Activated CD8-positive, alpha-beta memory T cell treated with anti-CD3 and anti-CD28 coated beads, Interleukin-2, amount 10 ng/mL, durations not matched to agents 7 days and 5 days (primary cell): ENCODE results near the gene ASB13. TPM values are rescaled to one million over a fixed set of nuclear protein-coding genes. Genes with fewer than 3 reads are reported as not detected.
"Not testable (repeated sequence)": the region's sequence is repeated elsewhere in the genome, so short reads cannot be mapped to it uniquely, and the experiment has no call there.

ENCODE experiments used
- ATAC-seq: fragments of 150-1000 bp; cut with Tn5 transposase; one replicate; pipeline ENCODE4 v1.10.0; 2021; ENCODE audit warnings: moderate library complexity
- CTCF ChIA-PET: fragments of 350-600 bp; sonication (Branson Sonifier 250); formaldehyde crosslinking; loops from one replicate; lab custom pipeline; 2021; ENCODE audit warnings: antibody characterized with exemption; lab: Charles Lee
- DNase-seq: peaks from one replicate; pipeline ENCODE4 v3.0.0-alpha.2; 2020
- H3K27ac Mint-ChIP-seq: one replicate; pipeline ENCODE4 v1.8.0; 2021; ENCODE audit warnings: mild to moderate bottlenecking, mixed read lengths
- H3K27me3 Mint-ChIP-seq: one replicate; pipeline ENCODE4 v1.8.0; 2021; ENCODE audit warnings: mixed read lengths
- H3K36me3 Mint-ChIP-seq: one replicate; pipeline ENCODE4 v1.8.0; 2021; ENCODE audit warnings: mild to moderate bottlenecking, mixed read lengths
- H3K4me1 Mint-ChIP-seq: one replicate; pipeline ENCODE4 v1.8.0; 2021; ENCODE audit warnings: mixed read lengths
- H3K4me3 Mint-ChIP-seq: one replicate; pipeline ENCODE4 v1.8.0; 2021; ENCODE audit warnings: mild to moderate bottlenecking, moderate library complexity, mixed read lengths
- H3K9me3 Mint-ChIP-seq: one replicate; pipeline ENCODE4 v1.8.0; 2022; ENCODE audit warnings: low read depth, mixed read lengths
- total RNA-seq, 2 experiments: library from RNA; stranded (reverse); gene quantifications; one replicate each; pipeline ENCODE4 v1.2.3, GENCODE V29; 2021

Gene ASB13
- total RNA-seq, 2 experiments from 2014 or later = 4.4 to 8.0 TPM

DNA sequence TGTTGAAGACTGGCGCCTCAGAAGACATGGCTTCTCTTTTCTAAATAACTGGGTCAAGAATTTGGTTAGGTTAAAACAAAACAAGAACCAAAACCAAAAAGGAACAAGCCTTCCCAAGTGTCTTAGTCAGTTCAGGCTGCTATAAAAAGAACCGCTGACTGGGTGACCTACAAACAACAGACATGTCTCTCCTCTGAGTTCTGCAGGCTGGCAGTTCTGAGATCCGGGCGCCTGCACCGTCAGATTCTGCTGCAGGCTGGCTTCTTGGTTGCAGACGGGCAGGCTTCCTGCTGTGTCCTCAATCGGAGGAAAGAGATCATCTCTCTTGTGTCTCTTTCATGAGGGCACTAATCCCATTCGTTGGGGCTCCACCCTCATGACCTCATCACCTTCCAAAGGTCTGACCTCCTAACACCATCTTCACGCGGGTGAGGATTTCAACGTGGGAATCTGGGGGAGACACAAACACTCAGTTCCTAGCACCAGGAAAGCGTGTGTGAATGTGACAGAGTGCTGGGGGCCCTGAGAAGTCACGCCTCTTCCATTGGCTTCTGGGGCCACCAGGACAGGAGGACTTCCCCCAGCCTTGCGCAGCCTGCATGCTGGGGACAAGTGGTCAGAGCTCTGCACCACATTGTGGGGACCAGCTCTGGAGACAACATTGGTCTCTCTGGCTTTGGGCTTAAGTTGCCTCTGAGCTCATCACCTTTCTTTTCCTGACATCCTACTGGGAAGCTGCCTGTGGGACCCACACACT, 63.1 kb downstream of the ASB13 start:
- Mint-ChIP-seq H3K27ac (no peak overlapping the region), H3K4me3 (no peak overlapping the region), H3K36me3 (no peaks in the 10 kb centered on the region), H3K9me3 (no peaks in the 10 kb centered on the region), H3K27me3 (peaks cover 11% of the 10 kb centered on the region), H3K4me1 (no peaks in the 10 kb centered on the region)
- ATAC-seq (no peak), DNase-seq (no peak)
- CTCF ChIA-PET = interaction anchor here (0.5 to 1.7 kb wide), 2 partner anchors 20 to 223 kb away, joined by 3 to 4 read pairs; no protein-coding TSS in a partner anchor

DNA sequence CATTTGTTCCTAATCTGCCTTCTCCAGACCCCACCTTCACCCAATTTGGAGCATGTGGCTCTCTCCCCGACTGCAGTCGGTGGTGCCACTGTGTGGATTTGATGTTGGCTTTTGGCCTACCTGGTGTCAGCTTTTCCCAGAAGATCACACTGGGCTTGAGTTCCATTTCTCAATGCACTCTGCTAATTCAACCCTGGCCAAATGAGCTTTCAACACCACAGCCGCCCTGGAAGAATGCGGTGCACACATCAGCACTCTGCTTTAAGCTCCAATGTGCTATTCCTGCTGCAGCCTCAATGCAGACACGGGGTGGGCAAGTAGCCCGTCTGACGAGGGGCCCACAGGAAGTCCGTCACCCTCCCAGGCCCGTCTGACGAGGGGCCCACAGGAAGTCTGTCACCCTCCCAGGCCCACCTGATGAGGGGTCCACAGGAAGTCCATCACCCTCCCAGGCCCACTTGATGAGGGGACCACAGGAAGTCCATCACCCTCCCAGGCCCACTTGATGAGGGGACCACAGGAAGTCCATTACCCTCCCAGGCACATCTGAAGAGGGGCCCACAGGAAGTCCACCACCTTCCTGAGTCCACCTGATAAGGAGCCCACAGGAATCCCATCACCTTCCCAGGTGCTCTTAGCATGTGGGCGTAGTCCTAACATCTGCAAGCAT, 64.4 kb downstream of the ASB13 start:
- CTCF ChIA-PET = interaction anchor here (1.1 kb wide), 1 partner anchor 21 kb away, joined by 3 read pairs; no protein-coding TSS in a partner anchor
- no peaks in the 10 kb centered on the region for H3K9me3 Mint-ChIP-seq
- no peaks in the 10 kb centered on the region for H3K36me3 Mint-ChIP-seq
- no peak for DNase-seq
- peaks cover under 1% of the 10 kb centered on the region for H3K27me3 Mint-ChIP-seq
- H3K4me1 Mint-ChIP-seq = no peaks in the 10 kb centered on the region
- H3K27ac Mint-ChIP-seq = no peak overlapping the region
- no peak overlapping the region for H3K4me3 Mint-ChIP-seq
- no peak for ATAC-seq

DNA sequence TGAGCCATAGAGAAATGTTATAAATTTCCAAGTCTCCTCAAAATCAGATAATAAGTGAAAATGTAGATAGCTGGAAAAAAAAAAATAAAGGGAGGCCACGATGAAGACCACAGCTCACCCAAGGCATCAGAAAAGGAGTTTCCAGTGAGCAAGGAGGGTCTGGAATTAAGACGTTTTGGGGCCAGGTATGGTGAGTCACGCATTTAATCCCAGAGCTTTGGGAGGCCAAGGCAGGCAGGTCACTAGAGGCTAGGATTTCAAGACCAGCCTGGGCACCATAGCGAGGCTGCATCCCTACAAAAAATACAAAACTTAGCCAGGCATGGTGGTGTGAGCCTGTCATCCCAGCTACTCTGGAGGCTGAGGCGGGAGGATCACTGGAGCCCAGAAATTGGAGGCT, 65.5 kb downstream of the ASB13 start:
- H3K4me1 Mint-ChIP-seq = peaks cover 4% of the 10 kb centered on the region
- no peak overlapping the region for H3K4me3 Mint-ChIP-seq
- no peaks in the 10 kb centered on the region for H3K36me3 Mint-ChIP-seq
- no peak for DNase-seq
- CTCF ChIA-PET = interaction anchor here (1.1 kb wide), 1 partner anchor 22 kb away, joined by 3 read pairs; no protein-coding TSS in a partner anchor
- H3K9me3 Mint-ChIP-seq = no peaks in the 10 kb centered on the region
- ATAC-seq = no peak
- no peak overlapping the region for H3K27ac Mint-ChIP-seq
- H3K27me3 Mint-ChIP-seq = peaks cover 3% of the 10 kb centered on the region

DNA sequence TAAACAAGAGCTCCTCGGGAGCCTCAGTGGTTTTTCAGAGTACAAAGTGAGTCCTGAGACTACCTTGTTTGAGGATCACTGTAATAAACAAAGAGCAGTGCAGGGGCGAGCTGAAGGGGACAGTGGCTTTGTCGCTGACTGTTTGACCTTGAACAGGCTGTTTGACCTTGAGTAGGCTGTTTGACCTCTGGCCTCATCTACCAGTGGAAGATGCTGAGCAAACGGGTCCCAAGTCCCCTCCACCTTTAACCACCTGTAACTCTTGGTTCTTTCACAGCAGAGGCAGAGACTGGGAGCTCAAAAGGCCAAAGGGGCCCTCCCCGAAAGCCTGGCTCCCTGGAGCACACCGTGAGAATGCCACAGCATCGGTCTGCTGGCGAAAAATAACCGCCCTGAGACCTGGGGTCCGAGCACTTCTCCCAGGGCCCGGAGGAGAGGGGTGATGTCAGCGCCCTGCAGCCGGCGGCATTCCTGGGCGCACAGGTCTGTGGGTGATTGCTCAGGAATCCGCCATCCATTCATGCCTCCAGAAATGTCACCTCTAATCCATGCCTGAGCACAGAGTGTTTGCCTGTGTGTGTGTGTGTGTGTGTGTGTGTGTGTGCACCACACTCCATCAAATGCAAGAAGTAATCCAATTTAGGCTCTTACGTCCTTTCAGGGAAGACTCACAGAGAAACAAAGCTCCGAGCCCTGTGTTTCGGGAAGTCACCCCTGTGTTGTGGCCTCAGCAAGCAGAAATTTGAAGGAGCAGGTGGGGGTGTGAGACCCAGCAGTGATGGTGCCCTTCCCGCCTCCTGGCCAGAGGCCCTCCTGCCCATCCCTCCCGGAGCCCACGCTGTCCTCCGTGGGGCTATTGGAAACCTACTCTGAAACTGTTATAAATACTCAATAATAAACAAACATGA, 66.5 kb downstream of the ASB13 start:
- H3K4me3 Mint-ChIP-seq = no peak overlapping the region
- no peaks in the 10 kb centered on the region for H3K36me3 Mint-ChIP-seq
- H3K4me1 Mint-ChIP-seq = peaks cover 5% of the 10 kb centered on the region
- H3K27ac Mint-ChIP-seq = no peak overlapping the region
- no peaks in the 10 kb centered on the region for H3K9me3 Mint-ChIP-seq
- DNase-seq = no peak
- CTCF ChIA-PET = interaction anchor here (1.3 kb wide), 1 partner anchor 23 kb away, joined by 4 read pairs; no protein-coding TSS in a partner anchor
- no peak for ATAC-seq
- peaks cover 13% of the 10 kb centered on the region for H3K27me3 Mint-ChIP-seq

DNA sequence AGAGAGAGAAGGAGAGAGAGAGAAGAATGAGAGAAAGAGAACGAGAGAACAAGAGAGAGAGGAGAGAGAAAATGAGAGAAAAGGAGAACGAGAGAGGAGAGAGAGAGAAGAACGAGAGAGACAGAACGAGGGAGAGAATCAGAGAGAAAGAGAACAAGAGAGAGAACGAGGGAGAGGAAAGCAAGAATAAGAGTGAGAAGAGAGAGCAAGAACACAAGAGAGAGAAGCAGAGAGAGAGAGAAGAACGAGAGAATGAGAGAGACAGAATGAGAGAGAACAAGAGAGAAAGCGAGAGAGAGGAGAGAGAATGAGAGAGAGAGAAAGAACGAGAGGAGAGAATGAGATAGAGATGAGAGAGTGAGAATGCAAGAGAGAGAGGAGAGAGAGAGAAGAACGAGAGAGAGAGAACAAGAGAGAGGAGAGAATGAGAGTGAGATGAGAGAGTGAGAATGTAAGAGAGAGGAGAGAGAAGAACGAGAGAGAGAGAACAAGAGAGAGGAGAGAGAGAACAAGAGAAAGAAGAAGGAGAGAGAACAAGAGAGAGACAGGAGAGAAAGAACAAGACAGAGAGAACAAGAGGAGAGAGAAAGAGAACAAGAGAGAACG, 68.2 kb downstream of the ASB13 start:
- no peaks in the 10 kb centered on the region for H3K9me3 Mint-ChIP-seq
- no peak overlapping the region for H3K27ac Mint-ChIP-seq
- H3K4me1 Mint-ChIP-seq = peaks cover 5% of the 10 kb centered on the region
- H3K36me3 Mint-ChIP-seq = no peaks in the 10 kb centered on the region
- peaks cover 17% of the 10 kb centered on the region for H3K27me3 Mint-ChIP-seq
- H3K4me3 Mint-ChIP-seq = no peak overlapping the region
- ATAC-seq = no peak
- CTCF ChIA-PET = no interaction called here
- no peak for DNase-seq

DNA sequence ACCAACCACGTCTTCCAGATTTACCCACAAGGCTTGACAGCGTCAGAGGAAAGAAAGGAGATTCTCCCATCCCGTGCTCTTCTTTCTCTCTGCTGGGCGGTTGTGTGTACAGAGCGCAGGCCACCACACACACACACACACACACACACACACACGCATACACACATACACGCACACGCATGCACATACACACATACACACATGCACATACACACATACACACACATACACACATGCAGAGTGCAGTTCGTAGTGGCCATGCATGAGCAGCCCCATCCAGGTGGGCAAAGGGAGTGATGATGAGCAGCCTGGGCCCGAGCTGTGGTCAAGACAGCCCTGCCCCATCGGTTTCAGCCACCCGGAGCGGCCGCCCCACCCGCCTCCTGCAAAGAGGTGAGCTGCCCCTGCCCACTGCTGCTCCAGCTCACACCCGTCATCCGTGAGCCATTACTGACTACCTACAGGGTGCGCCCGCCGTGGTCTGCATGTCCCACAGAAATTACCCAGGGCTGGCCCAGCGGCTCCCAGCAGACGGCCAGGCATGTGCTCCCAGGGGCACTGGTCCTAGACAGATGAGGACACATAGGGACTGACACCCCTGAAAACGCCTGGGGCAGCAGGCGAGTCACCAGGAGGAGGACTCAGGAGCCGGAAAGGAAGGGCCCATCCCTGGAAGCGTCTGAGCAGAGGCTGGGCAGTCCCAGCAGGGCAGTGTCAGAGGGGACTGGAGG, 69.6 kb downstream of the ASB13 start:
- CTCF ChIA-PET = no interaction called here
- no peaks in the 10 kb centered on the region for H3K36me3 Mint-ChIP-seq
- H3K4me1 Mint-ChIP-seq = peaks cover 5% of the 10 kb centered on the region

DNA sequence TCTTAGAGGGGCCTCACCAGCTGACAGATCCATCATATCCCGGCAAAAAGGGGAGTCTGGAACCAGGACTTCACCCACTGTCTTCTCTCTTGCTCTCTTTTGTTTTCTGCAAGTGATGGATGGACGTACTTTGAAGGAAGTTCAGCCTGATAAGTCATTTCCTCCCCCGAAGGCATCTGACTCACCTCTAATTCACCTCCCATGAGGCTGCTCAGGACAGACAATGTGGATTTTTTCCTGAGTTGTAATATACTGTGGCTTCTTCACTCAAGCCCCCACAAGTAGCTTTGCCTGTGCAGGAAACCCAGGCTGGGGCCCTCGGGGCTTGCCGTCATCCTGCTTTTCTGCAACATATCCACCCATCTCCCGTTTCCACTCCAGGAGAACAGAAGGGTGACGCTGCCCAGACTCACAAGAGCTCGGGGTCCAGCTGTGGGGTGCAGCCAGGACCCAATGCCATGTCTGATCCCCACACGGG, 70.4 kb downstream of the ASB13 start:
- CTCF ChIA-PET = no interaction called here
- H3K27me3 Mint-ChIP-seq = peaks cover 24% of the 10 kb centered on the region
- no peak for DNase-seq
- no peaks in the 10 kb centered on the region for H3K36me3 Mint-ChIP-seq
- H3K4me3 Mint-ChIP-seq = no peak overlapping the region
- H3K4me1 Mint-ChIP-seq = peaks cover 5% of the 10 kb centered on the region
- H3K9me3 Mint-ChIP-seq = no peaks in the 10 kb centered on the region
- ATAC-seq = no peak
- H3K27ac Mint-ChIP-seq = no peak overlapping the region

More for the DNA sequence above, 69.6 kb downstream of the ASB13 start:
- ATAC-seq (no peak), DNase-seq (no peak)
- peaks cover 22% of the 10 kb centered on the region for H3K27me3 Mint-ChIP-seq
- no peak overlapping the region for H3K27ac Mint-ChIP-seq
- H3K9me3 Mint-ChIP-seq = no peaks in the 10 kb centered on the region
- no peak overlapping the region for H3K4me3 Mint-ChIP-seq

DNA sequence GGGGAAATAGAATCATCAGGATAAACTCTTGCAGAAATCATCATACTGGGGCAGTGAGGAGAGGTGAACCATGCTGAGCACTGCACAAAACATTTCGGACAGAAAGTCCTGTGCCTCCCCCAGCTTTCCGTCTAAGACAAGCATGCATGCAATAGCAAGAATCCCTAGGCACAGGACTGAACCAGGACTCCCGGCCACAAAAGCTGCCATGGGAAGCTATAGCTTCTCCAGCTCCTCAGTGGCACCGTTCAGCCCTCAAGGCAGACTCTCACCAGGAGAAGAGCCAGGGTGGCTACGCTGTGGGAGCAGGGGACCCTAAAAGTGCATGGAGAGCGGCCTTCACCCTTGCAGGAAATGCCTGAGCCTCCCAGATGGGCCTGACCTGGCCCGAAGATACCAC, 70.8 kb downstream of the ASB13 start:
- Mint-ChIP-seq H3K27ac (no peak overlapping the region), H3K36me3 (no peaks in the 10 kb centered on the region), H3K4me1 (peaks cover 5% of the 10 kb centered on the region), H3K4me3 (no peak overlapping the region), H3K9me3 (no peaks in the 10 kb centered on the region), H3K27me3 (peaks cover 26% of the 10 kb centered on the region)
- ATAC-seq (no peak), DNase-seq (no peak)
- CTCF ChIA-PET = no interaction called here

DNA sequence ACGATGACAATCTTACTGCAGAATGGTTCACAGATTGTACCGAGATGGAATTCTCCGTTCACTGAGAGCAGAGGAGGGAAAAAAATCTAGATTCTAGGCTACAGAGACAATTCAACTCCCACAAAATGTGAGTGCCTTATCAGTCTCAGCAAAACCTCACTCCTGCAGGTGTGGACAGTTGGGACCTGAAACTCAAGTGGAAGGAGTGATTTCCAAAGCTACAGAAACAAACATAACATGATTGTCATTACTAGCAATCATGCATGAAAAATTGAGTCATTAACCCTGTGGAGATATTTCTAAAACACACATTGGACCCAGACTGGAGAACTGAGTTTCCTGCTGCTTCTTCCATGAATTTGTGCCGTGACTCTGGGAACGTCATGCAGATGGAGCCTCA, 71.3 kb downstream of the ASB13 start:
- no peak overlapping the region for H3K27ac Mint-ChIP-seq
- H3K4me1 Mint-ChIP-seq = peaks cover 5% of the 10 kb centered on the region
- CTCF ChIA-PET = no interaction called here
- H3K9me3 Mint-ChIP-seq = no peaks in the 10 kb centered on the region
- DNase-seq (no peak), ATAC-seq (no peak)
- no peak overlapping the region for H3K4me3 Mint-ChIP-seq
- no peaks in the 10 kb centered on the region for H3K36me3 Mint-ChIP-seq
- H3K27me3 Mint-ChIP-seq = peaks cover 27% of the 10 kb centered on the region

DNA sequence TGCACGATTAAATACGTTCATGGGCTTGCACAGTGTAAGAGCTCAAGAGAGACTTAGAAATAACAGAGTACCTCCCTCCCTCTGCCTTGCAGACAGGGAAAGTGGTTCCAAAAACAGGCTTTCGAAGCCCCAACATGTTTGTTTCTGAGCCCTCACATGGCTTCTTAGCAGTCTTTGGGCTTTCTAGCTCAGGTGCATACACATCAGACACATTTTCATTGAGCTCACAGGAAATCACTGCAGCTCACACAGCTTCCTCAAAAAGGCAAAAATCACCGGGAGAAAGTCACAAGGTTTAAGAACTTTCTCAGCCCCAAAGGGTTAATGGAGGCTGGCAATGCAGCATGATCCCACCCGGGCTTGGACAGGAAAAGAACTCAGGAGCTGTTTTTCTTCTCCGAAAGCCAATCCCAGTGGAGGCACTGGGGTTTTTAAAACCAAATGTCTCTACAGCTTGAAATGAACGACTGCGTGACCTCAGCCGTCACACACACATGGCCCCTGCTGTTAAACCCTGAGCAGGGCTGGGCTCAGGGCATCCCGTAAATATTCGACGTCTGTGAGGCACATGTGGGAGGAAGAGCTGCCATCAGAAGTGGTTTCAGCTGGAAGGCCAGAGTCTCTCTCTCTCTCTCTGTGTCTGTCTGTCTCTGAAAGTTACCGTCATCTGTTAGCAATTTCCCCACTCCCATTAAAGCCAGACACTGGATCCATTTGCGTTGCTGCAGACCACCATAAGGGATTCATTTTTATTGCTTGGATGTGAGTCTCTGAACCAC, 71.9 kb downstream of the ASB13 start:
- Mint-ChIP-seq H3K9me3 (no peaks in the 10 kb centered on the region), H3K36me3 (no peaks in the 10 kb centered on the region), H3K4me1 (peaks cover 5% of the 10 kb centered on the region), H3K27ac (no peak overlapping the region), H3K27me3 (peaks cover 32% of the 10 kb centered on the region), H3K4me3 (no peak overlapping the region)
- ATAC-seq (no peak), DNase-seq (no peak)
- CTCF ChIA-PET = no interaction called here

DNA sequence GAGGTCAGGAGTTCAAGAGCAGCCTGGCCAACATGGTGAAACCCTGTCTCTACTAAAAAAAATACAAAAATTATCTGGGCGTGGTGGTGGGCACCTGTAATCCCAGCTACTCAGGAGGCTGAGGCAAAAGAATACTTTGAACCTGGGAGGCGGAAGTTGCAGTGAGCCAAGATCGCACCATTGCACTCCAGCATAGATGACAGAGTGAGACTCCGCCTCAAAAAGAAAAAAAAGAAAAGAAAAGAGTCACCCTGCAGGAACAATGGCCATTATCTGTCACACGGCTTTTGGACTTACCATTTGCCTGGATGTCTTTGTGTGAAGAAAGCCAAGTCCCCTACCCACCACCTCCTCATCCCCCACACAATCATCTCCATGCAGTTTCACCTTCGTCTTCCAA, 73.0 kb downstream of the ASB13 start:
- H3K36me3 Mint-ChIP-seq, H3K4me3 Mint-ChIP-seq, ATAC-seq, CTCF ChIA-PET, H3K9me3 Mint-ChIP-seq, DNase-seq, H3K27ac Mint-ChIP-seq, H3K4me1 Mint-ChIP-seq: not testable (repeated sequence)
- H3K27me3 Mint-ChIP-seq = peaks cover 36% of the 10 kb centered on the region

DNA sequence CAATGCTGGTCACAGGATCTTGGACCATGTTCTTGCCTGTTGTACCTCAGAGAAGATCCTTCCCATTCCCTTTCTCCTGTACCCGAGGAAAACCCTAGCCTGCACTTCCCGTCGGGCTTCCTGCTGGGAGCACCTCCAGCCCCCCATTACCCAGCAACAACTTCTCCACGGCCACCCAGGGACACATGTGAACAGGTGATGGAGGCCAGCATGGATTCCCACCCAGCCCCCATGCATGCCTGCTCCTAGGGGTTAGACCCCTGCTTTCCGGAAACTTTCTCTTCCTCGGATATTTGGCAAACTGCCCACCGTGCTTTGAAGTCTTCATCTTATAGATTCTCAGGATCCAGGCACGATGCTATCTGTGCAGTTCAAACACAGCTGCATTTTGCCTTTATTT, 74.3 kb downstream of the ASB13 start:
- peaks cover 36% of the 10 kb centered on the region for H3K27me3 Mint-ChIP-seq
- H3K4me3 Mint-ChIP-seq = no peak overlapping the region
- H3K27ac Mint-ChIP-seq = no peak overlapping the region
- CTCF ChIA-PET = interaction anchor here (1.4 kb wide), 1 partner anchor 31 kb away, joined by 4 read pairs; no protein-coding TSS in a partner anchor
- DNase-seq (no peak), ATAC-seq (no peak)
- no peaks in the 10 kb centered on the region for H3K9me3 Mint-ChIP-seq
- H3K36me3 Mint-ChIP-seq = no peaks in the 10 kb centered on the region
- peaks cover 5% of the 10 kb centered on the region for H3K4me1 Mint-ChIP-seq
